ENCODE results near the gene TMEM151A. TPM values are rescaled to one million over a fixed set of nuclear protein-coding genes. Genes with fewer than 3 reads are reported as not detected.

Gene TMEM151A
- total and polyA plus RNA-seq, 2 of the 4 experiments (the other 2 are of a cell fraction), result 0.03 TPM; not detected in 1

DNA sequence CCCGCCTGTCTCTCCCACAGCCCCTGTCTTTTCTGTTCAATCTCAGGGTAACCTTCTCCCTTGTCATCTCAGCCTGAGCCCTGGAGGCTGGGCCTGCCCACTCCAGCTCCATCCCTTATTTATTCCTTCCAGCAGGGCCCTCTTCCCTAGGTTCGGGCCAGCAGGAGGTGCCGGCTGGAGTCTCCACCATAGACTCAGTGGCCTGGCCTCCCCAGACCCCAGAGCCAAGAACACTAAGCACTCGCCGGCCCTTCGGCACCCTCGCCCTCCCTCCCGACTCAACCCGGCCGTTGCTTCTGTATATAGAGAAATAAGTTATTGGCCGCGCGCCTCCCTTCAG lies 24.7 kb upstream of the TMEM151A start (continued):
- TF ChIP-seq, protein P1, sequence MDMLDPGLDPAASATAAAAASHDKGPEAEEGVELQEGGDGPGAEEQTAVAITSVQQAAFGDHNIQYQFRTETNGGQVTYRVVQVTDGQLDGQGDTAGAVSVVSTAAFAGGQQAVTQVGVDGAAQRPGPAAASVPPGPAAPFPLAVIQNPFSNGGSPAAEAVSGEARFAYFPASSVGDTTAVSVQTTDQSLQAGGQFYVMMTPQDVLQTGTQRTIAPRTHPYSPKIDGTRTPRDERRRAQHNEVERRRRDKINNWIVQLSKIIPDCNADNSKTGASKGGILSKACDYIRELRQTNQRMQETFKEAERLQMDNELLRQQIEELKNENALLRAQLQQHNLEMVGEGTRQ (IDR thresholded peaks at IDR 0.05; ENCODE audit: low read depth, low read length), result no peak
- TF ChIP-seq RFX5 (IDR thresholded peaks at IDR 0.05; ENCODE audit: low read depth, low read length) (no peak), POLR2A (IDR thresholded peaks at IDR 0.05; ENCODE audit: low read depth, low read length) (no peak), NFE2L2 (IDR thresholded peaks at IDR 0.05; ENCODE audit: low read depth, low read length) (no peak)

Data from IMR-90 (cell line).